Panc1 (cell line): ENCODE data around the gene MRPL22. TPM values are rescaled to one million over a fixed set of nuclear protein-coding genes. Genes with fewer than 3 reads are reported as not detected.

ENCODE experiments used
- ATAC-seq: fragments of 200-7000 bp; cut with Tn5 transposase; 2 replicates; pipeline ENCODE4 v1.9.1; 2020; ENCODE audit warnings: mild to moderate bottlenecking, moderate library complexity
- BruUV-seq: library from RNA; stranded (reverse); fragments of 400-500 nt; replicated peaks from 2 replicates; lab custom pipeline; 2021; lab: Mats Ljungman, UMichigan
- CTCF ChIA-PET: fragments of 300-600 bp; sonication (Branson Sonifier 250); formaldehyde crosslinking; loops from one replicate; lab custom pipeline; 2022; ENCODE audit warnings: antibody characterized with exemption; lab: Charles Lee
- POLR2A ChIA-PET: fragments of 300-600 bp; sonication (Branson Sonifier 250); formaldehyde crosslinking; loops from one replicate; lab custom pipeline; 2022; ENCODE audit warnings: antibody characterized with exemption; lab: Charles Lee
- DNase-seq: peaks from one replicate; pipeline ENCODE4 v3.0.0-alpha.2; 2010; ENCODE audit warnings: low read depth, low spot score
- H3K27ac ChIP-seq: 2 replicates; pipeline ENCODE4 v1.5.1; 2011; ENCODE audit warnings: mild to moderate bottlenecking, low read length, inconsistent platforms
- H3K27me3 ChIP-seq: fragments of 200-500 bp; sonication (Bioruptor generic); 2 replicates; pipeline ENCODE4 v1.6.0; 2014; ENCODE audit warnings: low read length, inconsistent platforms; ENCODE audit not compliant: control insufficient read depth, insufficient read depth
- H3K36me3 ChIP-seq: fragments of 200-500 bp; sonication (Bioruptor generic); 2 replicates; pipeline ENCODE4 v1.5.1; 2014; ENCODE audit warnings: inconsistent platforms, mild to moderate bottlenecking, low read length, moderate library complexity; ENCODE audit not compliant: control insufficient read depth, insufficient read depth
- H3K4me1 ChIP-seq: 2 replicates; pipeline ENCODE4 v1.5.1; 2011; ENCODE audit warnings: inconsistent platforms, mild to moderate bottlenecking, low read length, moderate library complexity; ENCODE audit not compliant: control insufficient read depth, insufficient read depth
- H3K4me3 ChIP-seq, 2 experiments: 2 replicates each; pipeline ENCODE4 v1.5.1; 2011 to 2012; ENCODE audit warnings: low read depth in 2 of 2, low read length in 2 of 2, mild to moderate bottlenecking in 2 of 2, inconsistent platforms in 1 of 2, moderate library complexity in 1 of 2
- H3K9me3 ChIP-seq: fragments of 200-500 bp; sonication (Bioruptor generic); 2 replicates; pipeline ENCODE4 v1.5.1; 2014; ENCODE audit warnings: low read depth, mild to moderate bottlenecking, inconsistent platforms, low read length, moderate library complexity; ENCODE audit not compliant: control insufficient read depth, insufficient read depth
- POLR2AphosphoS5 ChIP-seq: IDR thresholded peaks from 2 replicates; pipeline ENCODE4 v1.6.1; 2012; ENCODE audit warnings: mild to moderate bottlenecking, low read depth, low read length, moderate library complexity
- SIN3A ChIP-seq: IDR thresholded peaks from 2 replicates; pipeline ENCODE4 v1.6.1; 2012; ENCODE audit warnings: low read depth, mild to moderate bottlenecking, low read length, moderate library complexity, borderline replicate concordance; ENCODE audit not compliant: insufficient read depth
- TCF7L2 ChIP-seq: IDR thresholded peaks from 2 replicates; pipeline ENCODE4 v1.6.1; 2011; ENCODE audit warnings: mild to moderate bottlenecking, low read depth, low read length, inconsistent platforms
- in situ Hi-C: cut with HindIII; loops from 2 replicates; pipeline ENCODE4 v1.10.0; 2016; ENCODE audit warnings: low sequenced_read_pairs, low pct_unique_long_range_greater_than_20kb
- intact Hi-C: fragments of 100-400 bp; cut with micrococcal nuclease; formaldehyde crosslinking; loops from one replicate; pipeline ENCODE4 v1.10.0; 2022; ENCODE audit not compliant: unreplicated experiment
- total RNA-seq: library from RNA; stranded (reverse); gene quantifications from one replicate; pipeline ENCODE4 v1.2.1, GENCODE V29; 2021; ENCODE audit not compliant: unreplicated experiment
- TF ChIP-seq, protein P1 (sequence below): fragments of 450-650 bp; IDR thresholded peaks from 2 replicates; pipeline ENCODE4 v1.5.1; 2017; ENCODE audit warnings: mild to moderate bottlenecking
- TF ChIP-seq, protein P2 (sequence below), 2 experiments: IDR thresholded peaks; 2 replicates each; pipeline ENCODE4 v1.6.1; 2011 to 2012; ENCODE audit warnings: low read depth in 2 of 2, control low read depth in 1 of 2, low read length in 1 of 2, mild to moderate bottlenecking in 1 of 2, moderate library complexity in 1 of 2; ENCODE audit not compliant: insufficient read depth in 1 of 2

MRPL22 gene
- total RNA-seq, 1 experiment from 2014 or later, result 61.5 TPM

DNA sequence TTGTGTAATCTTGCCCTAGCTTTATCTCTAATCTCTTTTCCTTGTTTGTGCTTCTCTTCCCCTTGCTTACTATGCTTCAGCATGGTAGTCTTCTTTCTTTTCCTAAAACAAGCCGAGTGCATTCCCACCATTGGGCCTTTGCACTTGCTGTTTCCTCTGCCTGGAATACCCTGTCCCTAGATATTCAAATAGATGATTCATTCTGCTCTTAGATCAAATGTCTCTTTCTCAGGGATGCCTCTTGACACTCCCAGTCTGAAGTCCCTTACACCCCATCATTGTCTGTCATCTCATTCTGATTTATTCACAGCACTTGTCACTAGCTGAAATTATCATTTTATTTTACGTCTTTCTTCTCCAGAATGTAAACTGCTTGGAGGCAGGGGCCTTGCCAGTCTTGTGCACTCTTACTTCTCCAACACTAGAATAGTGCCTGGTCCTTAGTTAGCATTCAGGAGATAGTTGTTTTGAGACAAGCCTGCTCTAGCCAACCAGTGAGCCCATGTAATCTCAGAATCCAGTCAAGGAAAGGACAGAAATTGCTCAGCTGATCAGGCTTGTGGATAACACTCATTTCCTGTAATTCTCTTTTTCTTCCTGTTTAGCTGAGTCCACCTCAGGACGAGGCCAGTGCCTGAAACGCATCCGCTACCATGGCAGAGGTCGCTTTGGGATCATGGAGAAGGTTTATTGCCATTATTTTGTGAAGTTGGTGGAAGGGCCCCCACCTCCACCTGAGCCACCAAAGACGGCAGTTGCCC lies 25.4 kb downstream of the MRPL22 start:
- no peaks in the 10 kb centered on the region for H3K9me3 ChIP-seq
- DNase-seq (no peak), ATAC-seq (no peak)
- no peaks in the 10 kb centered on the region for H3K27me3 ChIP-seq
- no peak overlapping the region for H3K4me3 ChIP-seq
- H3K27ac ChIP-seq, result no peak overlapping the region
- no peaks in the 10 kb centered on the region for H3K4me1 ChIP-seq
- TF ChIP-seq TCF7L2, result no peak
- TF ChIP-seq, protein P1, sequence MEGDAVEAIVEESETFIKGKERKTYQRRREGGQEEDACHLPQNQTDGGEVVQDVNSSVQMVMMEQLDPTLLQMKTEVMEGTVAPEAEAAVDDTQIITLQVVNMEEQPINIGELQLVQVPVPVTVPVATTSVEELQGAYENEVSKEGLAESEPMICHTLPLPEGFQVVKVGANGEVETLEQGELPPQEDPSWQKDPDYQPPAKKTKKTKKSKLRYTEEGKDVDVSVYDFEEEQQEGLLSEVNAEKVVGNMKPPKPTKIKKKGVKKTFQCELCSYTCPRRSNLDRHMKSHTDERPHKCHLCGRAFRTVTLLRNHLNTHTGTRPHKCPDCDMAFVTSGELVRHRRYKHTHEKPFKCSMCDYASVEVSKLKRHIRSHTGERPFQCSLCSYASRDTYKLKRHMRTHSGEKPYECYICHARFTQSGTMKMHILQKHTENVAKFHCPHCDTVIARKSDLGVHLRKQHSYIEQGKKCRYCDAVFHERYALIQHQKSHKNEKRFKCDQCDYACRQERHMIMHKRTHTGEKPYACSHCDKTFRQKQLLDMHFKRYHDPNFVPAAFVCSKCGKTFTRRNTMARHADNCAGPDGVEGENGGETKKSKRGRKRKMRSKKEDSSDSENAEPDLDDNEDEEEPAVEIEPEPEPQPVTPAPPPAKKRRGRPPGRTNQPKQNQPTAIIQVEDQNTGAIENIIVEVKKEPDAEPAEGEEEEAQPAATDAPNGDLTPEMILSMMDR, result no peak
- TF ChIP-seq POLR2AphosphoS5, result no peak
- TF ChIP-seq SIN3A, result no peak
- TF ChIP-seq, protein P2, sequence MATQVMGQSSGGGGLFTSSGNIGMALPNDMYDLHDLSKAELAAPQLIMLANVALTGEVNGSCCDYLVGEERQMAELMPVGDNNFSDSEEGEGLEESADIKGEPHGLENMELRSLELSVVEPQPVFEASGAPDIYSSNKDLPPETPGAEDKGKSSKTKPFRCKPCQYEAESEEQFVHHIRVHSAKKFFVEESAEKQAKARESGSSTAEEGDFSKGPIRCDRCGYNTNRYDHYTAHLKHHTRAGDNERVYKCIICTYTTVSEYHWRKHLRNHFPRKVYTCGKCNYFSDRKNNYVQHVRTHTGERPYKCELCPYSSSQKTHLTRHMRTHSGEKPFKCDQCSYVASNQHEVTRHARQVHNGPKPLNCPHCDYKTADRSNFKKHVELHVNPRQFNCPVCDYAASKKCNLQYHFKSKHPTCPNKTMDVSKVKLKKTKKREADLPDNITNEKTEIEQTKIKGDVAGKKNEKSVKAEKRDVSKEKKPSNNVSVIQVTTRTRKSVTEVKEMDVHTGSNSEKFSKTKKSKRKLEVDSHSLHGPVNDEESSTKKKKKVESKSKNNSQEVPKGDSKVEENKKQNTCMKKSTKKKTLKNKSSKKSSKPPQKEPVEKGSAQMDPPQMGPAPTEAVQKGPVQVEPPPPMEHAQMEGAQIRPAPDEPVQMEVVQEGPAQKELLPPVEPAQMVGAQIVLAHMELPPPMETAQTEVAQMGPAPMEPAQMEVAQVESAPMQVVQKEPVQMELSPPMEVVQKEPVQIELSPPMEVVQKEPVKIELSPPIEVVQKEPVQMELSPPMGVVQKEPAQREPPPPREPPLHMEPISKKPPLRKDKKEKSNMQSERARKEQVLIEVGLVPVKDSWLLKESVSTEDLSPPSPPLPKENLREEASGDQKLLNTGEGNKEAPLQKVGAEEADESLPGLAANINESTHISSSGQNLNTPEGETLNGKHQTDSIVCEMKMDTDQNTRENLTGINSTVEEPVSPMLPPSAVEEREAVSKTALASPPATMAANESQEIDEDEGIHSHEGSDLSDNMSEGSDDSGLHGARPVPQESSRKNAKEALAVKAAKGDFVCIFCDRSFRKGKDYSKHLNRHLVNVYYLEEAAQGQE (IDR thresholded peaks at IDR 0.05; ENCODE audit: insufficient read depth in 1 of 2, low read depth in 2 of 2, low read length in 1 of 2), result no peak
- ChIA-PET CTCF (no interaction called here), POLR2A (no interaction called here)
- BruUV-seq, result no TSS peak
- no peaks in the 10 kb centered on the region; the same call in 1 of the 2 replicates for H3K36me3 ChIP-seq
- intact Hi-C loops, result no loop called here
- in situ Hi-C loops, result no loop called here

DNA sequence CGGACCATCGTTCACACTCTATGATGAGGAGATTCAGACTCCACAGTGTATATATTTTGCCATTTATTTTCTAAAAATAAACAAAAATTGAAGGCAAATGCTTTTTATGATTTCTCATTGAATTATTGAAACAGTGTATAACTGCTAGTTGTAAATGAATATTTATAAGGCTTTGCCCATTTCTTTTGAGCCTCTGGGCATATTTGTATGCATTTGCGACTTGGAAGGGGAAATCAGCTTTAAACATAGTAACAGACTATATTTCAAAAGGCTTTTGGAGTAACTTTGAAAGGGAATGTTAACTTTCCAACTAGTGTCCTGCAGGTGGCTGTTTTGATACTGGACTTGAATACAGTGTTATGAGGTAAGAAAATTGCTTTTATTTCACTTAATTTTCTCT lies 26.0 kb downstream of the MRPL22 start:
- Histone ChIP-seq H3K9me3 (no peaks in the 10 kb centered on the region), H3K27me3 (no peaks in the 10 kb centered on the region), H3K4me1 (no peaks in the 10 kb centered on the region), H3K36me3 (no peaks in the 10 kb centered on the region; the same call in 1 of the 2 replicates), H3K27ac (no peak overlapping the region), H3K4me3 (no peak overlapping the region)
- ATAC-seq, result no peak
- ChIA-PET CTCF (no interaction called here), POLR2A (no interaction called here)
- in situ Hi-C loops, result no loop called here
- no TSS peak for BruUV-seq
- TF ChIP-seq, protein P1, result no peak
- TF ChIP-seq, protein P2 (IDR thresholded peaks at IDR 0.05; ENCODE audit: insufficient read depth in 1 of 2, low read depth in 2 of 2, low read length in 1 of 2), result no peak
- TF ChIP-seq TCF7L2 (no peak), SIN3A (no peak), POLR2AphosphoS5 (no peak)
- DNase-seq, result no peak
- intact Hi-C loops, result no loop called here
